ENCODE data around the gene SIGLEC14. TPM values are rescaled to one million over a fixed set of nuclear protein-coding genes. Genes with fewer than 3 reads are reported as not detected.
A peak's percentile ranks its signal among the peaks of the same experiment; 100 is the strongest.

Gene SIGLEC14
- total RNA-seq, 4 donors from 2014 or later = 0.95 to 12.4 TPM; not detected in 2

DNA sequence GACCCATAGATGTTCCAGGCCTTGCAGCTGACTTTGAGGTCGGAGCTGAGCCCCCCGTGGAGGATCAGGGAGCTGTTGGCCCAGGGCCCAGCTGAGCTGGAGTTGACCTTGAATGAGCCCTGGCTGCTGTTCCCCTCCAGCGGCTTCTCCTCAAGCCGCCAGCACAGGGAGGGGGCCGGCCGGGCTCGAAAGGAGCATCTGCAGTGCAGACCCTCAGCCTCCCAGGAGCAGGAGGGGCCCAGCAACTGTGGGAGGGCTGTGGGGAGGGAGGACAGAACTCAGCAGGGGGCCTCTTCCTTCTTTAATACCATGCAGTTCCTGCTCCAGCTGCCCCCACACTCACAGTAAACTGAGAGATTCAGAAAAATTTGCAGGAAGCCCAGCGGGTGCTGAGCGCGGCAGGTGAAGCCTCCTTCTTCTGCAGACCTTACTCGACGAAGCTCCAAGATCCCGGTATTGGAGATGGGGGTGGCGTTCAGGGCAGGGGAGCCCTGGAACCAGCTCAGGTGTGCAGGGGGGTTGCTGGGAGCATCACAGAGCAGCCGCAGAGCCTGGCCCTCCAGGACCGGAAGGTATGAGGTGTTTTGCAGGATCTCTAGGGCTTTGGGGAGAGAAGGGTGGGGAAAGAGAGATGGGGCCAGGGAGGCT lies 19.0 kb downstream of the SIGLEC14 start:
- TF ChIP-seq POLR2A (IDR thresholded peaks at IDR 0.05) = no peak
- TF ChIP-seq, protein P1, sequence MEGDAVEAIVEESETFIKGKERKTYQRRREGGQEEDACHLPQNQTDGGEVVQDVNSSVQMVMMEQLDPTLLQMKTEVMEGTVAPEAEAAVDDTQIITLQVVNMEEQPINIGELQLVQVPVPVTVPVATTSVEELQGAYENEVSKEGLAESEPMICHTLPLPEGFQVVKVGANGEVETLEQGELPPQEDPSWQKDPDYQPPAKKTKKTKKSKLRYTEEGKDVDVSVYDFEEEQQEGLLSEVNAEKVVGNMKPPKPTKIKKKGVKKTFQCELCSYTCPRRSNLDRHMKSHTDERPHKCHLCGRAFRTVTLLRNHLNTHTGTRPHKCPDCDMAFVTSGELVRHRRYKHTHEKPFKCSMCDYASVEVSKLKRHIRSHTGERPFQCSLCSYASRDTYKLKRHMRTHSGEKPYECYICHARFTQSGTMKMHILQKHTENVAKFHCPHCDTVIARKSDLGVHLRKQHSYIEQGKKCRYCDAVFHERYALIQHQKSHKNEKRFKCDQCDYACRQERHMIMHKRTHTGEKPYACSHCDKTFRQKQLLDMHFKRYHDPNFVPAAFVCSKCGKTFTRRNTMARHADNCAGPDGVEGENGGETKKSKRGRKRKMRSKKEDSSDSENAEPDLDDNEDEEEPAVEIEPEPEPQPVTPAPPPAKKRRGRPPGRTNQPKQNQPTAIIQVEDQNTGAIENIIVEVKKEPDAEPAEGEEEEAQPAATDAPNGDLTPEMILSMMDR (IDR thresholded peaks at IDR 0.05) = no peak
- Histone ChIP-seq H3K27ac (peak overlapping the region in 1 of 4 donors; percentile 10), H3K4me1 (no peaks in the 10 kb centered on the region), H3K36me3 (no peaks in the 10 kb centered on the region), H3K4me3 (no peak overlapping the region), H3K9me3 (no peaks in the 10 kb centered on the region), H3K27me3 (no peaks in the 10 kb centered on the region)
- DNase-seq = peak in 1 of 3 donors; percentile 41

DNA sequence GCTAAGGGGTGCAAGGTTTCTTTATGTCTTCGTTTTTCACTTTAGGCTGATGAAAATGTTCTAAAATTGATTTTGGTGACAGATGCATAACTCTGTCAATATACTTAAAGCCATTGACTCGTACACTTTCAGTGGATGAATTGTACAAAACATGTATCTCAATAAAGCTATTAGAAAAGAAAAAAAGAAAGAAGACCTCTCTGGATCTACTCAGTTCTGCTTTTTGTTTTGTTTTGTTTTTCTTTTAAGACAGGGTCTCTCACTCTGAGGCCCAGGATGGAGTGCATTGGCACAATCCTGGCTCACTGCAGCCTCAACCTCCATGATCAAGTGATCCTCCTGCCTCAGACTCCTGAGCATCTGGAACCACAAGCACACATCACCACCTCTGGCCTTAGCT lies 19.9 kb downstream of the SIGLEC14 start:
- Histone ChIP-seq H3K4me3 (no peak overlapping the region), H3K9me3 (no peaks in the 10 kb centered on the region), H3K27me3 (no peaks in the 10 kb centered on the region), H3K36me3 (no peaks in the 10 kb centered on the region), H3K27ac (no peak overlapping the region), H3K4me1 (no peaks in the 10 kb centered on the region)
- TF ChIP-seq POLR2A (IDR thresholded peaks at IDR 0.05) = no peak
- TF ChIP-seq, protein P1 (IDR thresholded peaks at IDR 0.05) = no peak
- no peak for DNase-seq

DNA sequence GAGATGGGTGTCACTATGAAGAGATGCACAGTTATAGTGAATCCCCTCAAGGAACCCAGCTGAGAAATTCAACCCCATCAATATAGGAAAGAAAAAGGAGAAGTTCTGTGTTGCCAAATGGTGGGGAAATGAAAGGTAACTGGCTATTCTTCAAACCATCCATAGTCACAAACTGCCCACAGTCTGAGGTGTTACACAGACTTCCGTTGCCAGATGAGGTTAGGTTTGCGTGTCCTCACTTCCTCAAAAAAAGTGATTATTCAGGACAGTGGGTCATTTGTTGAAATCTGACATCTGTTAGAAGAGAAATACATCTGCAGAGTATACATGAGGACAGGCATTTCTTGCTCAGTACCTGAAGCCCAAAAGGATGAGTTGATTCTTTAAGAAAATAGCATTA lies 25.4 kb downstream of the SIGLEC14 start:
- Histone ChIP-seq H3K9me3 (no peaks in the 10 kb centered on the region), H3K4me3 (no peak overlapping the region), H3K36me3 (no peaks in the 10 kb centered on the region), H3K27me3 (no peaks in the 10 kb centered on the region), H3K4me1 (no peaks in the 10 kb centered on the region), H3K27ac (no peak overlapping the region)
- TF ChIP-seq, protein P1 (IDR thresholded peaks at IDR 0.05) = no peak
- no peak for TF ChIP-seq POLR2A (IDR thresholded peaks at IDR 0.05)
- peak in 2 of 3 donors; percentile 49 to 55 for DNase-seq

DNA sequence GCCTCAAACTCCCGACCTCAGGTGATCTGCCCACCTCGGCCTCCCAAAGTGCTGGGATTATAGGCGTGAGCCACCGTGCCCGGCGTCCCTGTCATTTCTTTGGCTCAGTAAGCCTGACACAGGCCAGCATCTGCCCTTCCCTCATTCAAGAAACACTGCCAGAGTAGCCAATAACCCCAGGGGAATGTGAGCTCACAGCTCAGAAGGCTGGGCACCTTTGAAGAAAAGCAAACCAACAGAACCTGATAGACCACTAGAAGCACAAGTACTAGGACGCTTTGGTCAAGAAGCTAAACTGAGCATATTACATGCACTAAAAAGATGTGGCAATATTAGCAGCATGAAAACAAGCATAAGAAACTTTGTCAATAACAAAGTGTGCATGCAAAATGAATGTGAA lies 30.6 kb downstream of the SIGLEC14 start:
- Histone ChIP-seq H3K4me1 (no peaks in the 10 kb centered on the region), H3K36me3 (no peaks in the 10 kb centered on the region), H3K27ac (no peak overlapping the region), H3K4me3 (no peak overlapping the region), H3K9me3 (no peaks in the 10 kb centered on the region), H3K27me3 (no peaks in the 10 kb centered on the region)
- no peak for TF ChIP-seq POLR2A (IDR thresholded peaks at IDR 0.05)
- TF ChIP-seq, protein P1 (IDR thresholded peaks at IDR 0.05) = no peak
- no peak for DNase-seq

DNA sequence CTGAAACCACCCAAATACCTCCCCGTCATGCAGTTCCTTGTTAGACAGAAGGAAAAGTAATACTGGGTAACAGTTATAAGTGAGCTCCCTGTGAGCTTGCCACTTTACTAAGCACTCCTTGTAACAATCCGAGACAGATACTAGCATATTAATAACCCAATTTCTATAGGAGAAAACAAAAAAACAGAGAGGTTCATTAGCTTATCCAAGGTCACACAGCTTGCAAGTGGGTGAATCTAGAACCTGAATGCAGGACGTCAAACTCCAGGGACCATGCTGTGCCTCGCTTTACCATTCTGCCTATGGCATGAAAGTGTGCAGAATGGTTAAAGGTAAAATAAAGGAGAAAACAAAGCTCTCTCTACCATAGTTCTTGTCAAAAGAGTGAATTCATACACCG lies 31.8 kb downstream of the SIGLEC14 start:
- Histone ChIP-seq H3K36me3 (no peaks in the 10 kb centered on the region), H3K9me3 (no peaks in the 10 kb centered on the region), H3K4me3 (no peak overlapping the region), H3K27me3 (no peaks in the 10 kb centered on the region), H3K27ac (no peak overlapping the region), H3K4me1 (no peaks in the 10 kb centered on the region)
- DNase-seq = no peak
- no peak for TF ChIP-seq POLR2A (IDR thresholded peaks at IDR 0.05)
- TF ChIP-seq, protein P1 (IDR thresholded peaks at IDR 0.05) = no peak
